Mucosa of rectum (tissue), 2 donors: ENCODE results near the gene PWWP2B.
A peak's percentile ranks its signal among the peaks of the same experiment; 100 is the strongest.

Source experiments
- H3K27ac ChIP-seq, 2 donors: one replicate each; pipeline ENCODE4 v1.7.0; 2013; ENCODE audit warnings: inconsistent platforms in 2 of 2, low read depth in 2 of 2, low read length in 2 of 2
- H3K27me3 ChIP-seq, 2 donors: one replicate each; pipeline ENCODE4 v1.7.0; 2013; ENCODE audit warnings: low read length in 2 of 2; ENCODE audit not compliant: control insufficient read depth in 2 of 2, insufficient read depth in 2 of 2
- H3K36me3 ChIP-seq, 2 donors: one replicate each; pipeline ENCODE4 v1.7.0; 2013; ENCODE audit warnings: low read length in 2 of 2; ENCODE audit not compliant: control insufficient read depth in 2 of 2, insufficient read depth in 2 of 2
- H3K4me1 ChIP-seq, 2 donors: one replicate each; pipeline ENCODE4 v1.7.0; 2013; ENCODE audit warnings: low read length in 2 of 2, mild to moderate bottlenecking in 1 of 2; ENCODE audit not compliant: control insufficient read depth in 2 of 2, insufficient read depth in 2 of 2
- H3K4me3 ChIP-seq, 2 donors: one replicate each; pipeline ENCODE4 v1.7.0; 2013; ENCODE audit warnings: low read length in 2 of 2
- H3K9ac ChIP-seq, 2 donors: one replicate each; pipeline ENCODE4 v1.7.0; 2013; ENCODE audit warnings: low read length in 2 of 2, low read depth in 1 of 2, mild to moderate bottlenecking in 1 of 2
- H3K9me3 ChIP-seq, 2 donors: one replicate each; pipeline ENCODE4 v1.7.0; 2013; ENCODE audit warnings: low read length in 2 of 2; ENCODE audit not compliant: control insufficient read depth in 2 of 2
- donor health status: healthy.
- donor health status: Normal muscosa, but diverticular disease.

PWWP2B gene

GRCh38 chr10:132457328-132458070 is 60.5 kb downstream of the PWWP2B start:
- H3K27me3 ChIP-seq: no peaks in the 10 kb centered on the region
- H3K4me1 ChIP-seq: peaks cover 73 to 84% of the 10 kb centered on the region in 2 donors
- H3K9ac ChIP-seq: peak overlapping the region in 1 of 2 donors; percentile 74
- H3K4me3 ChIP-seq: no peak overlapping the region
- no peaks in the 10 kb centered on the region for H3K36me3 ChIP-seq
- no peaks in the 10 kb centered on the region for H3K9me3 ChIP-seq
- no peak overlapping the region for H3K27ac ChIP-seq

- Histone ChIP-seq H3K9me3 (no peaks in the 10 kb centered on the region), H3K4me3 (no peak overlapping the region), H3K36me3 (no peaks in the 10 kb centered on the region)
Observed at GRCh38 chr10:132458071-132458585, 61.1 kb downstream of the PWWP2B start.

GRCh38 chr10:132458586-132459300 is 61.7 kb downstream of the PWWP2B start:
- peaks cover 66 to 76% of the 10 kb centered on the region in 2 donors for H3K4me1 ChIP-seq

More at GRCh38 chr10:132458071-132458585, 61.1 kb downstream of the PWWP2B start:
- H3K27ac ChIP-seq: peak overlapping the region; percentile 93 to 97
- peak overlapping the region; percentile 60 to 74 for H3K9ac ChIP-seq
- peaks cover 71 to 80% of the 10 kb centered on the region in 2 donors for H3K4me1 ChIP-seq
- no peaks in the 10 kb centered on the region for H3K27me3 ChIP-seq

GRCh38 chr10:132459301-132460003 is 62.5 kb downstream of the PWWP2B start:
- H3K9me3 ChIP-seq: no peaks in the 10 kb centered on the region
- no peaks in the 10 kb centered on the region for H3K36me3 ChIP-seq
- peak overlapping the region; percentile 93 to 97 for H3K27ac ChIP-seq
- H3K4me1 ChIP-seq: peaks cover 62 to 74% of the 10 kb centered on the region in 2 donors
- H3K9ac ChIP-seq: peak overlapping the region; percentile 56 to 73
- no peaks in the 10 kb centered on the region for H3K27me3 ChIP-seq
- H3K4me3 ChIP-seq: peak overlapping the region; percentile 29 to 31

More at GRCh38 chr10:132458586-132459300, 61.7 kb downstream of the PWWP2B start:
- Histone ChIP-seq H3K9me3 (no peaks in the 10 kb centered on the region), H3K27ac (peak overlapping the region; percentile 93 to 97), H3K36me3 (no peaks in the 10 kb centered on the region), H3K27me3 (no peaks in the 10 kb centered on the region), H3K4me3 (peak overlapping the region in 1 of 2 donors; percentile 45), H3K9ac (peak overlapping the region; percentile 60 to 74)

GRCh38 chr10:132460071-132460470 is 63.1 kb downstream of the PWWP2B start:
- Histone ChIP-seq H3K4me1 (peaks cover 59 to 75% of the 10 kb centered on the region in 2 donors), H3K9ac (peak overlapping the region; percentile 56 to 73), H3K27ac (peak overlapping the region; percentile 93 to 97), H3K36me3 (no peaks in the 10 kb centered on the region), H3K4me3 (peak overlapping the region in 1 of 2 donors; percentile 29), H3K27me3 (no peaks in the 10 kb centered on the region), H3K9me3 (no peaks in the 10 kb centered on the region)

GRCh38 chr10:132460691-132461090 is 63.7 kb downstream of the PWWP2B start:
- Histone ChIP-seq H3K4me1 (peaks cover 58 to 74% of the 10 kb centered on the region in 2 donors), H3K27ac (peak overlapping the region; percentile 93 to 97)

GRCh38 chr10:132461103-132461682 is 64.2 kb downstream of the PWWP2B start:
- peak overlapping the region; percentile 41 to 73 for H3K9ac ChIP-seq
- peaks cover 55 to 69% of the 10 kb centered on the region in 2 donors for H3K4me1 ChIP-seq
- no peaks in the 10 kb centered on the region for H3K36me3 ChIP-seq
- peak overlapping the region; percentile 93 to 97 for H3K27ac ChIP-seq
- H3K27me3 ChIP-seq: no peaks in the 10 kb centered on the region
- H3K9me3 ChIP-seq: no peaks in the 10 kb centered on the region
- no peak overlapping the region for H3K4me3 ChIP-seq

More at GRCh38 chr10:132460691-132461090, 63.7 kb downstream of the PWWP2B start:
- Histone ChIP-seq H3K9ac (peak overlapping the region; percentile 41 to 73), H3K27me3 (no peaks in the 10 kb centered on the region), H3K9me3 (no peaks in the 10 kb centered on the region), H3K36me3 (no peaks in the 10 kb centered on the region), H3K4me3 (no peak overlapping the region)

- H3K27me3 ChIP-seq: no peaks in the 10 kb centered on the region
- H3K4me3 ChIP-seq: no peak overlapping the region
- H3K9me3 ChIP-seq: no peaks in the 10 kb centered on the region
- no peaks in the 10 kb centered on the region for H3K36me3 ChIP-seq
- peak overlapping the region; percentile 93 to 97 for H3K27ac ChIP-seq
- H3K4me1 ChIP-seq: peaks cover 55 to 68% of the 10 kb centered on the region in 2 donors
- peak overlapping the region; percentile 41 to 73 for H3K9ac ChIP-seq
Observed at GRCh38 chr10:132461683-132462231, 64.8 kb downstream of the PWWP2B start.
